NCI-H1092 treated with DMSO at 0.1 percent for 48 hours (cell line): ENCODE results near the gene MGRN1.

Experiments
- DNase-seq: peaks from one replicate; lab custom pipeline; 2025; lab: John Stamatoyannopoulos, UW

The MGRN1 gene

GRCh38 chr16:4604401-4604800 lies 20.2 kb upstream of the MGRN1 start:
- DNase-seq = no peak

GRCh38 chr16:4606354-4606753 lies 18.3 kb upstream of the MGRN1 start:
- DNase-seq = no peak

DNA sequence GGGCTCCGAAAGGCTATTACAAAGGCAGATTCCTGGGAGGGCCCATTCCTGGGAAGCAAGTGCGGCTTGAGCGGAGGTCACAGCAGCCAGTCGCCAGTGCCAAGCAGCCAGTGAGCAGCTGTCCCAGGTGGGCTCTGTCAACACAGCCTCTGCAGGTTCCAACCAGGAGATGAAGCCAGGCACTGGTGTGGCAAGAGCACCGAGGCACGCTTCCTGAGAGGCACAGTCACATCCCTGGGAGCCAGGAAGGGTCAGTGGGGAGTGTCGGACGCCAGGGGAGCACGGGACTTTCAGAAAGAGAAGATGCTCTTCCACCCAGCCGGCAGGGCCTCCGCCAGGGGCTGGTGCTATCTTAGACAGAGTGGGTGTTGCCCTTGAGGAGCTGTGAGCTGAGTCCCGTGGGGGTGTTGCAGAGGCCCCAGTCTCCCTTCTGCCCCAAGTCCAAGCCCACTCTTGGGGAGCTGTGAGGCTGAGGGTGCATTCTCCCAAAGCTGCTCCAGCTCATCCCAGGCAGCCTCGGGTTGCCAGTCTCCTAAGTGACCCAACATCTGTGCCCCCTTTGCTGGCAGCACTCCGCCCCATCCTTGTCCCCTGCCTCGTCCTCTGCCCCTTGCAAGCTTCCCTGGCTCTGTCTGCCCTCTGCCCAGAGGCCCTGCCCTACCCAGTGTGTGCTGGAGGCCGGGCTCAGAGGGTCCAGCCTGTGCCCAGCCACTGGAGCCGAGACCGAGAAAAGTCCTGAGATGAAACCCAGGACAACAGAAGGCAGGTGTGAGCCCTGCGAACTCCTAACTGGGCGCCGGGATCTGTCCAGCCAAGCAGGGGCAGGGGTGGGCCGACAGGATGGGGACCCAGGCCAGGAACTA lies 16.6 kb upstream of the MGRN1 start:
- DNase-seq = no peak

GRCh38 chr16:4608704-4608980 lies 16.0 kb upstream of the MGRN1 start:
- no peak for DNase-seq

DNA sequence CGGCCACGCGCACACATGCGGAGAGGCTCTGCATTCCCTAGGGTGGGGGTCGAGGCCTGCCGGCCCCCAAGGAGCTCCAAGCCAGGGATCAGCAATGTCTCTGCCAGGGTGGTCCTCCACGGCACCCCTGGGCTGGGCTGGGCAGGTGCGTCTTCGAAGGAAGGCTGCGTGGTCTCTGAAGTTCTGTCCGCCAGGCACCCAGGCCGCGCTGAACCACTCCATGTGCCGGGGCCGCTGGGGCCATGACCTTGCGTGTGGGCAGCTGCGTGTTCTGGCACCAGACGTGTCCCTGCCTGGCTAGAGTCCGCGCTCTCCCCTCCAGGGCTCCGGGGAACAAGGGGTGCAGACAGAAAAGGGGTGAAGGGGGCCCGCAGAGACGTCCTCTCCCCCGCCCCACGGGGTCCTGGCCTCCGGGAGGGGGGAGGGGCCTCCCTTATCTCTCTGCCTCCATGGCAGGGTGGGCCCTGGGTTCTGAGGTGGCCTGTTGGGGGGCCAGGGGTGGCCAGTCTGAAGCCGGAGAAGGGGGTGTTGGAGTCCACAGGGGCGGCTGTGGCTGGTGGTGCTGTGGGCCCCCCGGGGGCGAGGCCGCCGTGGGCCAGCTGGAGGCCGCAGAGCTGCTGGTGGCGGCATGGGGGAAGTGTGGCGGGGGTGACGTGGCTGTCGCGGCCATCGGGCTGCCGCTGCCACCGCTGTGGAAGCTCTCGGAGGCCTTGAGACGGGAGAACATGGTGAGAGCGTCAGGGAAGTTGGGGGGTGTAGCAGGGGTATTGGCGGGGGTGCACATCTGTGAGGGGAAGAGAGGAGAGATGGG lies 15.2 kb upstream of the MGRN1 start:
- DNase-seq = no peak

- no peak for DNase-seq
These were observed 14.3 kb upstream of the MGRN1 start for GRCh38 chr16:4610011-4611005.

GRCh38 chr16:4611337-4612021 lies 13.1 kb upstream of the MGRN1 start:
- DNase-seq = no peak

- DNase-seq = no peak
These were observed 12.1 kb upstream of the MGRN1 start for GRCh38 chr16:4612474-4612931.

DNA sequence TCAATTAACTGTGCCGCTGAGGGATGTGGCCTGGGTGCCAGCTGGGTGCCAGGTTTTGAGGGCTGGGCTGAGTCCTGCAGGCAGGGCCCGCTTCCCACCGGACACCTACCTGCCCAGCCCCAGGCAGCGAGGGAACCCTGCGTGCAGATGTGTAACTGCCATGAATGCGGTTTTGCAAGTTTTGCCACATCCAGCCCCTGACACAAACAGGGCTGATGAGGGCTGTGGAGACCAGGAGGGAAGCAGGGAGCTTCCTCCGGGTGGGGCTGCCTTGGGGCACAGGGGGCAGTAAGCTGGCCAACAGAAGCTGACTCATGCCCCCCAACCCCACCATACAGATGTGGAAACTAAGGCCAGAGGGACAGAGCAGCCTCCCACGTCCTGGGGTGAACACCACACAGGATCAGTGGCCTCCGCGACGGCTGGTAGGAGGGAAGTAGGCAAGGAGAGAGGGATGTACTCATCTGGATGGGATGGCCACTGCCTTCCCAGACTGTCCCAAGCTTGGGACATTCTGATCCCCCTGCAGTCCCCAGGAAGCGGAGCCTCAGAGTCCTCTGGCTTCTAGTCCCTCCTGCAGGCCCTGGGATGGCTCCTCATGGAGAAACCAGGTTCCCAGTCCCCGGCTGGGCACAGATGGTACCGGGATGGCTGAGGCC lies 11.5 kb upstream of the MGRN1 start:
- DNase-seq = no peak

- DNase-seq = peak; percentile 21
These were observed 10.7 kb upstream of the MGRN1 start for GRCh38 chr16:4613636-4614570.

- DNase-seq = peak; percentile 89
These were observed 9.8 kb upstream of the MGRN1 start, which contains the start of gene UBALD1 for GRCh38 chr16:4614571-4615383. UBALD1 (minus strand) TSS chr16:4614888; CDS start chr16:4614797, 91 bp downstream.

DNA sequence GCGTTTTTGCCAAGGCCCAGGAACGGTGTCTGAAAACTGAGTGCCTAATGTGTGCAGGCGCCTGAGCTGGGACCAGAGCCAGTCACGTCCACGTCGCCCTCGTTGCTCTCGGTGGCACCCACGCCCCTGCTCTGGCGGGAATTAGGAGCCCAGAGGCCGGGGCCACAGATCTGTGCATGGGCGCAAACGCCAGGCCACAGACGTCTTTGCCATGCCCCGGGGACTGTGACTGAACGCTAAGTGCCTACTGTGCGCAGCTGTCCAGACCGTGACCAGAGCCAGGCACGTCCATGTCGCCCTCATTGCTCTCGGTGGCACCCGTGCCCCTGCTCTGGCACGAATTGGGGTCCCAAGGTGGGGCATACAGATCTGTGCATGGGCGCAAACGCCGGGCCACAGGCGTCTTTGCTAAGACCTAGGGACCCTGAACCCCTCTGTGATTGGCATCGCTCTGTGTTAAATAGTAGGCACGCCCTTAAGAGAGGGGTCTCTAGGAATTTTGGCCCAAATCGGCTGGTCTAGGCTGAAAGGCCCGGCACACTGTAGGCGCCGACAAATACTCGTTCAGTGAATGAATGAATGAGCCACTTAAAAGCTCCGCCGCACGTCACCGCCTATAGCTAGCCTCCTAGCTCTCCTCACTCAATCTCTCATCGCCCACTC lies 9.1 kb upstream of the MGRN1 start:
- no peak for DNase-seq

DNA sequence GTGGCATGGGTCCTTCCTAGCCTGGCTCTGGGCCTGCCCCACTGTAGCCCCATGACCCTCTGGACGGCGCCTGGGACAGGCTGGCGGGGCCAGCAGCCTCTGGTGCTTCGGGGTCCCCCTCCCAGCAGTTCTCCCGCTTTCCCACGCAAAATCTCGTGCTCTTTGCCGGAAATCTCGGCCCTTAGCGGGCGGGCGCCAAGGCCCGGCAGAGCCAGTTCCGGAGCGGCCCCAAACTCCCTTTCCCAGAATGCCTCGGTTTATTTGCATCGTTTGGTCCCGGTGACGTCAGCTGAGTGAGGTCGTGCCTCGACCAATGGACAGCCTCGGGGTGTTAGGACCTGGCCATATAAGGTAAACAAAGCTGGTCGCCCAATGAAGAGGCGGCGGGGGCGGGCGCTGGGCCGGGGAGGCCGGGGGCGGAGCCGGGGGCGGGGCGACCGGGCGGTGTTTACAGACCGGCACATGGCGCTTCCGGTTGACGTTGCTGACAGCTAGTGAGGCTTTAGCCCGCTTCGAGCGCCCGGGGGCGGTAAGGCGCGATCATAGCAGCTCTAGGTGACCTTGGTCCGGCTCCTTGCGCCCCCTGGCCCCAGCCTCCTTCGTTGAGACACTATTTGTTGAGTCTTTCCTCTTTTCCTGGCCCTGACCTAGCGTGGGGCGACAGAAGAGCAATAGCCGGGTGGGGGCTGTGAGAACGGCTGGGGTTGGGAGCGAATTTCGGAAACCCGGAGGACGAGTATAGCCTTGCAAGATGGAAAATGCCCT lies 8.4 kb upstream of the MGRN1 start:
- DNase-seq = peak; percentile 99

GRCh38 chr16:4617880-4618279 lies 6.7 kb upstream of the MGRN1 start:
- DNase-seq = no peak

GRCh38 chr16:4618645-4619418 lies 5.8 kb upstream of the MGRN1 start:
- no peak for DNase-seq

- DNase-seq = no peak
These were observed 1.0 kb upstream of the MGRN1 start for GRCh38 chr16:4623593-4623992.
